ENCODE measurements around the gene ARMH2.

- TF ChIP-seq CTCF (IDR thresholded peaks at IDR 0.05; ENCODE audit: low read depth, low read length, missing input control) = no peak
- TF ChIP-seq FOXA2 (IDR thresholded peaks at IDR 0.05) = no peak
Measured at GRCh38 chr6:24824142-24824938, 25.6 kb upstream of the ARMH2 start.
